ENCODE measurements around the gene CPNE6. TPM values are rescaled to one million over a fixed set of nuclear protein-coding genes. Genes with fewer than 3 reads are reported as not detected.
A peak's percentile ranks its signal among the peaks of the same experiment; 100 is the strongest.

Gene CPNE6
- total and polyA plus RNA-seq, 2 of the 13 experiments (the other 11 are each of a cell fraction or from before 2014, with no cell fraction given), result not detected

DNA sequence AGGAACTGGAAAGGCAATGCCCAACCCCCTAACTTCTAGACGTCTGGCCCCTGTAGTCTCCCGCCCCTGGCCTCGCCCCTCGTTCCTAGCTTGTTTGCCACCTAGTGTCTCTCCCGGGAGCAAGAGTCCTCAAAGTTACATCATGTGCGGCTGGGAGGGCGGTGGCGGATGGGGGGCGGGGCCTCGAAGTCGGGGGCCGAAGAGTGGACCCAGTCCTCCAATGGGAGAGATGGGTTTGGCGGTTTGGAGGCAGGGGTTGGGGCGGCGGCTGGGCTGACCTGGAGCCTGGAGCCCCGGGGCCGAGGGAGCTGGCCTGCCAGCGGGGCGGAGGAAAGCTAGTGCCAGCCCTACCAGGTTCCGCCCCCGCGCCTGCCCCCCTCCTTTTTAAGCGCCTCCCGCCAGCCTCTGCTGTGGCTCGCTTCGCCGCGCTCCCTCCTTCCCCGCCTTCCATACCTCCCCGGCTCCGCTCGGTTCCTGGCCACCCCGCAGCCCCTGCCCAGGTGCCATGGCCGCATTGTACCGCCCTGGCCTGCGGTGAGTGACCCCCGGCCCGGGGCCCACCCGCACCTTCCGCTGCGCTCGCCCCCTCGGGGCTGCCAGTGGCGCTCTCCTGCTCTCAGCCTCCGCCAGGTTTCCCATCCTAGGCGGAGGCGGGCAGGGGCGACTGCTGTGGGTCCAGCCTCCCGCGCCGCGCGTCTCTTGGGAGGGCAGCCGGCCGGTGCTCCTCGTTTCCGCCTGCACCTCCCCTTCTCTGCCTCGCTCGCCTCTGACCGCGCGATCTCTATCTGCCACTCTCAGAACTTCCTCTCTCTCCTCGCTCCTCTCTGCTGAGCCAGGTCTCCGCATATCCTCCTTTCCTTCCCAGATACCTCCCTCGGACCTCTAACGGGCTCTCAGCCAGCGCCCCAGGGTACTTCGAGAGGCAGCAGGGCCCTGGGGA, 22.8 kb downstream of the CPNE6 start, which contains the start of gene PCK2 (continued):
- TF ChIP-seq, protein P1, sequence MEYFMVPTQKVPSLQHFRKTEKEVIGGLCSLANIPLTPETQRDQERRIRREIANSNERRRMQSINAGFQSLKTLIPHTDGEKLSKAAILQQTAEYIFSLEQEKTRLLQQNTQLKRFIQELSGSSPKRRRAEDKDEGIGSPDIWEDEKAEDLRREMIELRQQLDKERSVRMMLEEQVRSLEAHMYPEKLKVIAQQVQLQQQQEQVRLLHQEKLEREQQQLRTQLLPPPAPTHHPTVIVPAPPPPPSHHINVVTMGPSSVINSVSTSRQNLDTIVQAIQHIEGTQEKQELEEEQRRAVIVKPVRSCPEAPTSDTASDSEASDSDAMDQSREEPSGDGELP (IDR thresholded peaks at IDR 0.05; ENCODE audit: borderline replicate concordance, low read depth), result peak; percentile 86; the same call in 1 of the 2 replicates
- TF ChIP-seq, protein P2, sequence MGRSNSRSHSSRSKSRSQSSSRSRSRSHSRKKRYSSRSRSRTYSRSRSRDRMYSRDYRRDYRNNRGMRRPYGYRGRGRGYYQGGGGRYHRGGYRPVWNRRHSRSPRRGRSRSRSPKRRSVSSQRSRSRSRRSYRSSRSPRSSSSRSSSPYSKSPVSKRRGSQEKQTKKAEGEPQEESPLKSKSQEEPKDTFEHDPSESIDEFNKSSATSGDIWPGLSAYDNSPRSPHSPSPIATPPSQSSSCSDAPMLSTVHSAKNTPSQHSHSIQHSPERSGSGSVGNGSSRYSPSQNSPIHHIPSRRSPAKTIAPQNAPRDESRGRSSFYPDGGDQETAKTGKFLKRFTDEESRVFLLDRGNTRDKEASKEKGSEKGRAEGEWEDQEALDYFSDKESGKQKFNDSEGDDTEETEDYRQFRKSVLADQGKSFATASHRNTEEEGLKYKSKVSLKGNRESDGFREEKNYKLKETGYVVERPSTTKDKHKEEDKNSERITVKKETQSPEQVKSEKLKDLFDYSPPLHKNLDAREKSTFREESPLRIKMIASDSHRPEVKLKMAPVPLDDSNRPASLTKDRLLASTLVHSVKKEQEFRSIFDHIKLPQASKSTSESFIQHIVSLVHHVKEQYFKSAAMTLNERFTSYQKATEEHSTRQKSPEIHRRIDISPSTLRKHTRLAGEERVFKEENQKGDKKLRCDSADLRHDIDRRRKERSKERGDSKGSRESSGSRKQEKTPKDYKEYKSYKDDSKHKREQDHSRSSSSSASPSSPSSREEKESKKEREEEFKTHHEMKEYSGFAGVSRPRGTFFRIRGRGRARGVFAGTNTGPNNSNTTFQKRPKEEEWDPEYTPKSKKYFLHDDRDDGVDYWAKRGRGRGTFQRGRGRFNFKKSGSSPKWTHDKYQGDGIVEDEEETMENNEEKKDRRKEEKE (IDR thresholded peaks at IDR 0.05), result no peak
- TF ChIP-seq, protein P3, sequence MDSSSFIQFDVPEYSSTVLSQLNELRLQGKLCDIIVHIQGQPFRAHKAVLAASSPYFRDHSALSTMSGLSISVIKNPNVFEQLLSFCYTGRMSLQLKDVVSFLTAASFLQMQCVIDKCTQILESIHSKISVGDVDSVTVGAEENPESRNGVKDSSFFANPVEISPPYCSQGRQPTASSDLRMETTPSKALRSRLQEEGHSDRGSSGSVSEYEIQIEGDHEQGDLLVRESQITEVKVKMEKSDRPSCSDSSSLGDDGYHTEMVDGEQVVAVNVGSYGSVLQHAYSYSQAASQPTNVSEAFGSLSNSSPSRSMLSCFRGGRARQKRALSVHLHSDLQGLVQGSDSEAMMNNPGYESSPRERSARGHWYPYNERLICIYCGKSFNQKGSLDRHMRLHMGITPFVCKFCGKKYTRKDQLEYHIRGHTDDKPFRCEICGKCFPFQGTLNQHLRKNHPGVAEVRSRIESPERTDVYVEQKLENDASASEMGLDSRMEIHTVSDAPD (CRISPR knock-in tag; IDR thresholded peaks at IDR 0.05), result peak; percentile 77; the same call in 1 of the 2 replicates
- TF ChIP-seq, protein P4, sequence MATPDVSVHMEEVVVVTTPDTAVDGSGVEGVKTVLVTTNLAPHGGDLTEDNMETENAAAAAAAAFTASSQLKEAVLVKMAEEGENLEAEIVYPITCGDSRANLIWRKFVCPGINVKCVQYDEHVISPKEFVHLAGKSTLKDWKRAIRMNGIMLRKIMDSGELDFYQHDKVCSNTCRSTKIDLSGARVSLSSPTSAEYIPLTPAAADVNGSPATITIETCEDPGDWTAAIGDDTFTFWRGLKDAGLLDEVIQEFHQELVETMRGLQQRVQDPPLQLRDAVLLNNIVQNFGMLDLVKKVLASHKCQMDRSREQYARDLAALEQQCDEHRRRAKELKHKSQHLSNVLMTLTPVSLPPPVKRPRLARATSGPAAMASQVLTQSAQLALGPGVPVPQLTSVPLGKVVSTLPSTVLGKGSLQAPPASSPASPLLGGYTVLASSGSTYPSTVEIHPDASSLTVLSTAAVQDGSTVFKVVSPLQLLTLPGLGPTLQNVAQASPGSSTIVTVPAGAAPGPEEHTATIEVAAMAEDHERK (CRISPR knock-in tag; IDR thresholded peaks at IDR 0.05; ENCODE audit: low read depth), result peak; percentile 21; the same call in 1 of the 2 replicates
- TF ChIP-seq TBX2 (CRISPR knock-in tag; IDR thresholded peaks at IDR 0.05; ENCODE audit: borderline replicate concordance) (peak; percentile 77; the same call in 1 of the 2 replicates), ZNF557 (CRISPR knock-in tag; IDR thresholded peaks at IDR 0.05) (peak; percentile 80), EP300 (IDR thresholded peaks at IDR 0.05; ENCODE audit: low read depth in 2 of 2, low read length in 2 of 2) (peak; percentile 23 to 86; a peak in 3 of 4 replicates), EP300 (CRISPR knock-in tag; IDR thresholded peaks at IDR 0.05; ENCODE audit: borderline replicate concordance) (peak; percentile 73), ZNF530 (CRISPR knock-in tag; IDR thresholded peaks at IDR 0.05; ENCODE audit: low read depth) (no peak), KLF15 (CRISPR knock-in tag; IDR thresholded peaks at IDR 0.05; ENCODE audit: borderline replicate concordance) (peak; percentile 95), NONO (IDR thresholded peaks at IDR 0.05) (no peak), NONO (CRISPR knock-in tag; conservative IDR thresholded peaks at IDR 0.05) (no peak)
- TF ChIP-seq, protein P5, sequence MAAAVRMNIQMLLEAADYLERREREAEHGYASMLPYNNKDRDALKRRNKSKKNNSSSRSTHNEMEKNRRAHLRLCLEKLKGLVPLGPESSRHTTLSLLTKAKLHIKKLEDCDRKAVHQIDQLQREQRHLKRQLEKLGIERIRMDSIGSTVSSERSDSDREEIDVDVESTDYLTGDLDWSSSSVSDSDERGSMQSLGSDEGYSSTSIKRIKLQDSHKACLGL (CRISPR knock-in tag; IDR thresholded peaks at IDR 0.05), result peak; percentile 98
- TF ChIP-seq, protein P6, sequence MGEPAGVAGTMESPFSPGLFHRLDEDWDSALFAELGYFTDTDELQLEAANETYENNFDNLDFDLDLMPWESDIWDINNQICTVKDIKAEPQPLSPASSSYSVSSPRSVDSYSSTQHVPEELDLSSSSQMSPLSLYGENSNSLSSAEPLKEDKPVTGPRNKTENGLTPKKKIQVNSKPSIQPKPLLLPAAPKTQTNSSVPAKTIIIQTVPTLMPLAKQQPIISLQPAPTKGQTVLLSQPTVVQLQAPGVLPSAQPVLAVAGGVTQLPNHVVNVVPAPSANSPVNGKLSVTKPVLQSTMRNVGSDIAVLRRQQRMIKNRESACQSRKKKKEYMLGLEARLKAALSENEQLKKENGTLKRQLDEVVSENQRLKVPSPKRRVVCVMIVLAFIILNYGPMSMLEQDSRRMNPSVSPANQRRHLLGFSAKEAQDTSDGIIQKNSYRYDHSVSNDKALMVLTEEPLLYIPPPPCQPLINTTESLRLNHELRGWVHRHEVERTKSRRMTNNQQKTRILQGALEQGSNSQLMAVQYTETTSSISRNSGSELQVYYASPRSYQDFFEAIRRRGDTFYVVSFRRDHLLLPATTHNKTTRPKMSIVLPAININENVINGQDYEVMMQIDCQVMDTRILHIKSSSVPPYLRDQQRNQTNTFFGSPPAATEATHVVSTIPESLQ (CRISPR knock-in tag; conservative IDR thresholded peaks at IDR 0.05), result peak; percentile 93; the same call in 1 of the 2 replicates
- TF ChIP-seq, protein P7, sequence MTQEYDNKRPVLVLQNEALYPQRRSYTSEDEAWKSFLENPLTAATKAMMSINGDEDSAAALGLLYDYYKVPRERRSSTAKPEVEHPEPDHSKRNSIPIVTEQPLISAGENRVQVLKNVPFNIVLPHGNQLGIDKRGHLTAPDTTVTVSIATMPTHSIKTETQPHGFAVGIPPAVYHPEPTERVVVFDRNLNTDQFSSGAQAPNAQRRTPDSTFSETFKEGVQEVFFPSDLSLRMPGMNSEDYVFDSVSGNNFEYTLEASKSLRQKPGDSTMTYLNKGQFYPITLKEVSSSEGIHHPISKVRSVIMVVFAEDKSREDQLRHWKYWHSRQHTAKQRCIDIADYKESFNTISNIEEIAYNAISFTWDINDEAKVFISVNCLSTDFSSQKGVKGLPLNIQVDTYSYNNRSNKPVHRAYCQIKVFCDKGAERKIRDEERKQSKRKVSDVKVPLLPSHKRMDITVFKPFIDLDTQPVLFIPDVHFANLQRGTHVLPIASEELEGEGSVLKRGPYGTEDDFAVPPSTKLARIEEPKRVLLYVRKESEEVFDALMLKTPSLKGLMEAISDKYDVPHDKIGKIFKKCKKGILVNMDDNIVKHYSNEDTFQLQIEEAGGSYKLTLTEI (CRISPR knock-in tag; conservative IDR thresholded peaks at IDR 0.05), result no peak

All from HepG2 (cell line).